ENCODE measurements around the gene DLK1.

Gene DLK1

DNA sequence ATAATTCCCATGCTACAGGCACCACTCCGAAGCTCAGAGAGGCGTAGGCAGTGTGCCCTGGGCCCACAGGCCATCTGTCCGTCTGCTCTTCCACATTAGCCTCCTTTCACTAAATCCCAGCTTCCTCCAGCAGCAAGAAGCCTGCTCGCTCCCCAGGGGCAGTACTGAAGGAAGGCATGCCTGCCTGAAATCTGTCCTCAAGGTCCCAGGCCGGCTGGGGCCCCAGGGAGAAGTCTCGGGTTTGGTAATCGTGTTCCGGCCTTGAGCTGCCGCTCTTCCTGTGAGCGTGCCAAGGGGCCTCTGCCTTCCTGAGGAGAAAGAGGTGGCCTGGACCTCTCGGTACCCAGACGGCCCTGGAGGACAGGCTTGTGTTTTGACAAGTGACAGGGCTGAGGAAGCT is 15.2 kb upstream of the DLK1 start:
- Histone ChIP-seq H3K36me3 (ENCODE audit: control insufficient read depth, insufficient read depth, low read length) (no peaks in the 10 kb centered on the region), H3K79me2 (no peaks in the 10 kb centered on the region), H3K27ac (no peak overlapping the region), H3K4me3 (ENCODE audit: low read depth, low read length) (no peak overlapping the region), H3K27me3 (ENCODE audit: control insufficient read depth, insufficient read depth, low read length) (no peaks in the 10 kb centered on the region), H2AFZ (no peak overlapping the region), H3K9me3 (ENCODE audit: control insufficient read depth, low read length) (no peaks in the 10 kb centered on the region), H3K9ac (no peak overlapping the region), H3K4me2 (ENCODE audit: low read length) (no peak overlapping the region), H3K4me1 (no peaks in the 10 kb centered on the region)
- no peak for TF ChIP-seq CTCF (IDR thresholded peaks at IDR 0.05)

DNA sequence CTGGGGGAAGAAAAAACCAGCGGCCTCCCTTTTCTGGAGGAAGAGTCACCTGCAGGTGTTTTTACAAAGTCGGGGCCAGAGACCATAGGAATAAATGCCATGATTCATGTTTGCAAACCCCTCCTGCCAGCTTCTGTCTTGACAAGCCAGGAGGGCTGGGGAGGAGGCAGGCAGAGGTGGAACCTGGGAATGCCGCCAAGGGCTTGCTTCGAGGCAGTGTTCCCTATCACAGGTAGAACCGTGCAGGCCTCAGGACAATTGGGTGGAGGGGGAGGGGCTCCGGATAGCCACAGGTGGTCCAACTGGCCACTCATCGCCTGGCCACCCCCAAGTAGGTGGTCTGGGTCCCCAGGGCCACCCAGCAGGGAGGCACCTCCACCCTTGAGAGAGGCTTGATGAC is 14.2 kb upstream of the DLK1 start:
- Histone ChIP-seq H3K27me3 (ENCODE audit: control insufficient read depth, insufficient read depth, low read length) (no peaks in the 10 kb centered on the region), H3K27ac (no peak overlapping the region), H3K36me3 (ENCODE audit: control insufficient read depth, insufficient read depth, low read length) (no peaks in the 10 kb centered on the region), H3K9ac (no peak overlapping the region), H3K9me3 (ENCODE audit: control insufficient read depth, low read length) (no peaks in the 10 kb centered on the region), H2AFZ (no peak overlapping the region), H3K4me3 (ENCODE audit: low read depth, low read length) (no peak overlapping the region), H3K4me2 (ENCODE audit: low read length) (no peak overlapping the region), H3K4me1 (no peaks in the 10 kb centered on the region), H3K79me2 (no peaks in the 10 kb centered on the region)
- TF ChIP-seq CTCF (IDR thresholded peaks at IDR 0.05), result no peak

DNA sequence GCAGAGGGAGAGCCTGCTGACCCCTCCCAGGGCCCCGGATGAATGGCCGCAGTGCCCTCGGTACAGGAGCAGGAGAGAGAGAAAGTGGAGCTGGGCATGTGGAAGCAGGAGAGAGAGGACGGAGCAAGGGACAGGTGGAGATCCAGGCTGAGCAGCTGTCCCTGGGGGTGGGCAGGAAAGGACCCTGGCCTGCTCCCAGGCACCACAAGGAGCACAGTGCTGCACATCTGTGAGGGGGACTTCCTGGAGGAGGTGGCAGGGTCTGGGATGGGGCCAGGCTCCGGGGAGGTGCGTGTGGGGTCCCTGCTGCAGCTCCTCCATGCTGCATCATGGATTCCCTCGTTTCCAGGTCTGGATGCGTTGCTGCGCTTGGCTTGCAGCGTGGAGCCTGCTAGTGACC is 13.0 kb upstream of the DLK1 start:
- Histone ChIP-seq H3K36me3 (ENCODE audit: control insufficient read depth, insufficient read depth, low read length) (no peaks in the 10 kb centered on the region), H3K27me3 (ENCODE audit: control insufficient read depth, insufficient read depth, low read length) (no peaks in the 10 kb centered on the region), H3K9ac (no peak overlapping the region), H3K9me3 (ENCODE audit: control insufficient read depth, low read length) (no peaks in the 10 kb centered on the region), H3K79me2 (no peaks in the 10 kb centered on the region), H3K27ac (no peak overlapping the region), H2AFZ (no peak overlapping the region), H3K4me3 (ENCODE audit: low read depth, low read length) (no peak overlapping the region), H3K4me1 (no peaks in the 10 kb centered on the region), H3K4me2 (ENCODE audit: low read length) (no peak overlapping the region)
- TF ChIP-seq CTCF (IDR thresholded peaks at IDR 0.05), result no peak

GRCh38 chr14:100714258-100714892 is 12.3 kb upstream of the DLK1 start:
- Histone ChIP-seq H3K79me2 (no peaks in the 10 kb centered on the region), H3K27me3 (ENCODE audit: control insufficient read depth, insufficient read depth, low read length) (no peaks in the 10 kb centered on the region), H2AFZ (no peak overlapping the region), H3K27ac (no peak overlapping the region), H3K4me2 (ENCODE audit: low read length) (no peak overlapping the region), H3K4me1 (no peaks in the 10 kb centered on the region), H3K36me3 (ENCODE audit: control insufficient read depth, insufficient read depth, low read length) (no peaks in the 10 kb centered on the region), H3K9ac (no peak overlapping the region), H3K4me3 (ENCODE audit: low read depth, low read length) (no peak overlapping the region), H3K9me3 (ENCODE audit: control insufficient read depth, low read length) (no peaks in the 10 kb centered on the region)
- no peak for TF ChIP-seq CTCF (IDR thresholded peaks at IDR 0.05)

DNA sequence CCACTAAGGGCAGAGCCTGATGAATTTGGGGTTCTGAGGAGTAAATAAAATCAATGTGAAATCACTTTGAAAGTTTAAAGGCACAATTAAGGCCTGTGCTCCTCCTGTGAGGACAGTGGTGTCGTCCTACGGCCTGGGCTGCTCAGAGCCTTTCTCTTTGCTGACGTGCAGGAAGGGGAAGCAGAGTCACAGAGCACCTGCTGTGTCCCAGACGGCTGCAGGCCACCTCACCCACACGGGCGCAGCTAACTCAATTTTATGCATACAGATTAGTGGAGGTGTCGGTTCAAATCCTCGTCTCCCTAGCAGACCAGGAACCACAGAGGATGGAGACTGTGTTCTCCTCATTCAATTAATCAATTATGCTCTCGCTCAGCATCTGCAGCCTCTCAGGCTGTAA is 11.4 kb upstream of the DLK1 start:
- Histone ChIP-seq H3K27me3 (ENCODE audit: control insufficient read depth, insufficient read depth, low read length) (no peaks in the 10 kb centered on the region), H3K9me3 (ENCODE audit: control insufficient read depth, low read length) (no peaks in the 10 kb centered on the region), H3K4me1 (no peaks in the 10 kb centered on the region), H3K9ac (no peak overlapping the region), H3K4me2 (ENCODE audit: low read length) (no peak overlapping the region), H3K79me2 (no peaks in the 10 kb centered on the region), H3K4me3 (ENCODE audit: low read depth, low read length) (no peak overlapping the region), H3K36me3 (ENCODE audit: control insufficient read depth, insufficient read depth, low read length) (no peaks in the 10 kb centered on the region), H2AFZ (no peak overlapping the region), H3K27ac (no peak overlapping the region)
- no peak for TF ChIP-seq CTCF (IDR thresholded peaks at IDR 0.05)
